Stimulated activated CD8-positive, alpha-beta memory T cell treated with anti-CD3 and anti-CD28 coated beads, Interleukin-15, amount 100 ng/mL, for 1 hour (primary cell): Measurements from ENCODE around the gene NEGR1.

Experiments
- DNase-seq: peaks from one replicate; pipeline ENCODE4 v3.0.0-alpha.2; 2020; ENCODE audit warnings: low read depth

The NEGR1 gene

DNA sequence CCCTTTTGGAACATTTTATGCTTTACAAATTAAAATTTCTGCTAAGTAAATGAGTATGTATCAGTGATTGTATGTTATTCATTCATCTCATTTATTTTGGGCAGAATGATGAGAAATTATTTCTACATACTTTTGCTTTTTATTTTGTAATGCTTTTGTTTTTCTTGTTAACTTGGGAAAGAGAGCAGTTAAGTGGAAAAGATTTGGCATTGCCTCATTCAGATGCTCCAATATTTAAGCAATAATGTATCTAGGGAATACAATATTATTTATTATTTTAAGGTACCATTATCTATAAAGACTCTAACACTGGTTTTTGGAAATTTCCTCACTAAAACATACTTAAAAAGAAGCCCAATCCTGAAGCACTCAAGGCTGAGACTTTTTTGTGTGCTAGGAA, 431.8 kb downstream of the NEGR1 start:
- no peak for DNase-seq

DNA sequence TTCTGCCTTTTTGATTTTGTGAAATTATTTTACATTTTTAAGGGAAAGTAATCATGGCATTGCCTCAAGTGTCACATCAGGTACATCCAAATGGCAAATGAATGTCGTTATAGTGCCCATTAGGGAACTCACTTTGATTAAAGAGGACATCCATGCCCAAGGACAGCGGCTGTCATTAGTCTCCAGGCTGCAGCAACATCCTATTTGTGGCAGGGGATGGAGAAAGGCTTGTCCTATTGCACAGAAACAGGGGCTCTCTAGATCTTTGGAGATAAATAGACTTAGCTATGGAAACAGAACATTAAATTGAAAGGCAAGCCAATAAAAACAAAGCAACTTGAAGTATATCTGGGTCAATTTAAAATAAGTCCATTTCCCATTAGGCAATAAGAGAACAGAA, 439.3 kb downstream of the NEGR1 start:
- no peak for DNase-seq

DNA sequence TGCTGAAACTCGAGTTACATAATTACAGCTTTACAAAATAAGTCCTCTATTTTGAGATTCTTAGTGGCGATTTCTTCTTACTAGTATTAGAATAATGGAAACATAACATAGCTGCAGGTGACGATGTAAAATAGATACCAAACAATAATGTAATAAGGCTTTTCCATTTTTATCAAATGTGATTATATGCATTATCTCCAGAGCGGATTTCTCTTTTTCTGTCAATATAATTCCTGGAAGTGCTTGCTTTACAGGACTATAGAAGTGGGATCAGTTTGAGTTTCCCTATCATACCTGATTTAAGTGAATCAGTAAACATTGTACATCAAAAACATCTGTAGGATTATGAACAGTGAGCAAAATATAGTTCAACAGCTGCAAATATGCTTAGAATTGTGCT, 442.5 kb downstream of the NEGR1 start:
- no peak for DNase-seq

DNA sequence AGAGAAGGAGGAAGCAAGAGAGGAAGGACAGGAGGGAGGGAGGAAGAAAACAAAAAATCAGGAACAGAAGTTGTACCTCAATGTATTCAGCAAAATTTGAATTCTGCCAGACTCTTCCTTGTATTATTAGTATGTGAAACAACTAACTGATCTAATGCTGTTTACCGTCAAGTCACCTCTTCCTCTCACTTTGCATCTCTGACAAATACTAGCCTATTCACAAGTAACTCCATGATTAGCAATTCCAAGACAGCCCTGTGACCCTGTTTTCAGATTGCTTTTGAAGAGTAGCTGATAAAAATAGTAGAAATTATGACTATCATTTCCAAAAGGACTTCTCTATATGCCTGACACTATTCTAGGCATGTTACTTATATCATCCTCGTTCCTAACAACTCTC, 445.4 kb downstream of the NEGR1 start:
- no peak for DNase-seq

DNA sequence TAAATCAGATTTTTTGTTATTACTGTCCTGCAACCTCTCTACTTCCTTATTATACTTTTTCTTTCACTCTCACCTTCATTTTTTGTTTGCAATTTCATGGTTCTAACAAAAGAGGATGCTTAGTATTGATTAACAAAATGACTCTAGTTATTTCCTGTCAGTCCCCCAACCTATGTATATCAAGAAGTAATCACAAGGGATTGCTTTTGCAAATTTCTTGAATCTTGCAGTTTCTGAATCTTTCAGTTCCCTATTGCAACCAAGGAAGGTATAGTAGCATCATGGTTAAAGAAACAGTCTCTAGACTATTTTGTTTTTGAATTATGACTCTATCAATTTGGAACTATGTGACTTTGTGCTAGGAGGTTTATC, 446.9 kb downstream of the NEGR1 start:
- DNase-seq, result no peak

DNA sequence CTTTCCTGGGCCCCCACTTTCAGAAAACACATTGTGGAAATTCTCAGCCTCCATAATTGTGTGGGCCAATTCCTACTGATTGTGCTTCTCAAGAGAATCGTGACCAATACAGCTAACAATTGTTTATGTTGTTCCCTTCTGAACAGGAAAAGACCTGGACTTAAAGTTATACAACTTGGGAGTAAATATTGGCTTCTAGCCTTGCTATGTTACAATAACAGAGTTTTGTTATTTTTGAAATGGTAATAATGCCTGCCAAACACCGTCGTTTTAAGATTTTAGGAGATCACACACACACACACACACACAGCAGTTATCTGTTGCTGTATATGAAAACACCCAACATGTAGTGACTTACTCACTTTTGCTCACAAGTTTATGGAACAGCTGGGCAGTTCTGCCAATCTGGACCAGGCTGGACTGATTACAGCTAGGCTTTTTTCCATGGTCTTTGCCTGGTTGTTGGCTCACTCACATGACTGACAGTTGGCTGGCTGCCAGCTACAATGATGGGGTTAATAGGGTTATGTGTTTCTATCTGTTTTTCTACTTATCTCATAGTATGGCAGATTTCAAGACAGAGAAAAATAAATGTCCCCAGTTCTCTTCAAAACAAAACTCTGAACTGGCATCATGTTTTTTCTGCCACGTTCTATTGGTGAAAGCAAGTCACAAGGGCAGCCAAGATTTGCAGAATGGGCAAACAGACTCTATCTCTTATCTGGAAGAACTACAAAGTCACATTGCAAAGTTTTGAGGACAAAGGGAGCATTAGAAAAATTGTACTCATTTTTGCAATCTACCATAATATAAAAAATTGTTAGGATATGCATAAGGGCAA, 447.5 kb downstream of the NEGR1 start:
- no peak for DNase-seq

DNA sequence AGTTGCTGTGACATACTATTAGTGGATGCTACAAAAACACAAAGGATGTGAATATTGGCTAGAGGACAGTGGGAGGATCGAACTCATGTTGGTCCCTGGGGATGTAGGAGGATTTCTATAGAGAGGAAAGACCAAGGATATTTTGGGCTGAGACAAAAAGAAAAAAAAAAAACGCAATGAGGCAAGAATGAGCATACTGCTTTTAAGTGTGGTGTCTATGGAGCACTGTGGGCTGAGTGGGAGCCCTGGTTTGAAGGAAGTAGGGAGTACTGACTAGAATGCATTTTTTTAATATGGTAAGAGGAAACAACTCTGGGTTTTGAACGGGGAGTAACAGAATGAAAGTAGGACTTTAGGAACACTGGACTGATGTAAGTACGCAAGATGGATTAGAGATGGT, 450.7 kb downstream of the NEGR1 start:
- no peak for DNase-seq

DNA sequence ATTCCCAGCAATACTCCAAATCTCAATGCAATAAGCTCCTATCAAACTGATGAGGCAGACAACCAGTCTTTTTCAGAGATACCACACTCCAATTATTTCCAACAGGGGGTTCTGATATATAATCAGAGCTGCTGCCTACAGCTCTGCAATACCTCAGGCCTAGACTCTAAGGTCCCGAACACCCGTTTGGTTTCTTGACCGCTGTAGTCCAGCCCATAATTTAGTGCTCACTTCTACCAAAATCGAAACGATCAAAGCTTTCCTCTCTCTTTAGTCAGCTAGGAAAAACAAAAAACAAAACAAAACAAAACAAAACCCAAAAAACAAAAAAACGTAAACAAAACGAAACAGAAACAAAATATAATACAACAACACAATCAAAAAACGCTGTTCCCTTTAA, 453.0 kb downstream of the NEGR1 start:
- DNase-seq, result no peak

DNA sequence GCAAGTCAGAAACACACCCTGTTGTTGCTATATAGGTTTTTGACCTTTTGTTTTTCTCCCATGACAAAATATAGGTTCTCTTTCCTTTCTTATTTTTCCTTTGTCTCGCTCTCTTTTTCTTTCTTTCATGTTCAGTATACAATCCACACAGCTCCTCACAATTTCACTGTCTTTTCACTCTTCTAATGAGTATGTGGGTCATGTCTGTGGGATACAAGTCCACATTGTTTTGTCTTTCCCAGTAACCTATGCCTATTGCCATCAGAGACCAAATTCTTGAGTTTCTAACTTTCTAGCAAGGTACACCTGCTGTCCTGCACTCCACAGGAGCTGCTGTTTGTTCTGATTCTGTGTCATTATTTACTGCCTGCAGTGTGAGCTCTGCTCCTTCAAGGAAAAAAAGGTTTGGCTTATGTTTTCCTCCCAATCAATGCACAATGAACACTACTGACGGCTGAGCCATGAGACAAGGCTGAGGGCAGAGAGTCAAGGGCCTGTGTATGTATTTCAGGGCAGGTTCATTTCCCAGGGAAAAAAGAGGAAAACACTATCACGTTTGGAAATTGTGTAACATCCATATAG, 453.8 kb downstream of the NEGR1 start:
- no peak for DNase-seq

DNA sequence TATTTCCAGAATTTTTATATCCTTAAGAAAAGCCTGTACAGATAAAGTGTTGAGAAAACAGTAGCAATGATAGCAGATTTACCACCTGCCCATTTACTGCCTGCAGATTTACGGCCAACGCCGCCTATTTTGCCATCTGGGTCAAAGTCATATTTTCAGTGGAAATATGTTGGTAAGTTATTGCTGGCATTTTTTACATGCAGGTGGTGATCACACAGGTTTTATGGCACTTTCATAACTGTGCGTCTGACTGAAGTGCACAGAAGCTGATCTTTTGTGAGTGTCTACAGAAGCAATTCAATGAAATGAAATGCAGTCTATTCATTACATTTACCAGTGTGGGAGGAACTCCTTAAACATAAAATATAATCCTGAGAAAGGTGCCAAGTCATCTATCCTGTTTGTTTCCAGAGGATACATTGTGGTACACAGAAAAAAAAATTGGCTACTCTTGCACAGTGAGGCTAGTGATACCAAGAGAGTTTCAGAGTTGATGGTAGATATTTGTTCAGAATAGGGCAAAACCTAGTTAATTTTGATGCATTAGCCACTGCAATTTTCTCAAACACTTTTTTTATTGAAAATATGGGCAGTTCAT, 458.5 kb downstream of the NEGR1 start:
- no peak for DNase-seq

DNA sequence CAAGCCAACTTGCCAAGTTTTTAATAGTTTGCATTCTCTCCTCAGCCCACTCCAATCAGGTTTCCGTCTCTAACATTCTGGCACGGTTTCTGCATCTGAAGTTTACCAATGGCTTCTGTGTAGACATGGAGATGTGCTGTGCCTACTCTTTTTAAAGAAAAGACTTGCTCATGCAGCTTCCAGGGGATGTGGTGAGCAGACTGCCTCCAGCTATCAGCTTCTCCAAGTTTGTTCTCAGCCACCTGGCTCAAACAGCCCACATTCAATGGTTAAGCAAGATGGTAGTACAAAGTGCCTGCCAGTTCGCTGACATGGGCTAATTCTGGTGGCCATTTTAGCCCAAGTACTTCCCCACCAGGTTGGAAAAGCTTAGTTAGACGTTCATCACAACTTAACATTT, 465.3 kb downstream of the NEGR1 start:
- no peak for DNase-seq

DNA sequence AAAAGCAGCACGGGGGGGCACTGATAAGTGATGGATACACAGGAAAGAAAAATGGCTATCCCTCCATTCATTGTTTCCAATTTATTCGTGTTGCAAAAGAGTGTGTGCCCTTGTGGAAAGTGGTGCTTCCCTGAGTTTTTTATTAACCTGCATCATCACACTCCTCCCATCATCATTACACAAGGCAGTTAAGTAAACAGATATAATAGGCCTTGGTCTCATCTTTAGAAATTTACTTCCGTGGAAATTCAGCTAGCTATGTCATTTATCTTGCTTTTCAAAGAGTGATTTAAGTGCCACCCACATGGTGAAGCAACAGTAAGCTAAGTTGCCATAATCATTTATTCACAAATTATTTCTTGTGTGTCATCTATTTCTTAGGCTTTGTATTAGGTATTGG, 473.3 kb downstream of the NEGR1 start:
- no peak for DNase-seq

DNA sequence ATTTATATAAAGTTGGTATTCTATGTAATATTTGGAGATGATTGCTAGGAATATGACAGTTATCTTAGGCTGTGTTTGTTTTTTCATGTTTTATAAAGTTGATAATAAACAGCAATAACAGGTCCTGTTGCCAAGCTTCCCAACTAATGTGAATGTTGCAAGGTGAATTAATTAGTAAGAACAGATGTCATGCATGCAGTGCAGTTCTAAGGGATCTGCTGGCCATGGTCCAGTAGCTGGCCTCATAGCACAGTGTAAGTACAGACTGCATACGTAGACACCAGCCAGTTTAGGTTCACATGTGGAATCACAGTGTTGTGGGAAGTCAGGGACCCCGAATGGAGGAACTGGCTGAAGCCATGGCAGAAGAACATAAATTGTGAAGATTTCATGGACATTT, 478.2 kb downstream of the NEGR1 start:
- DNase-seq, result no peak

DNA sequence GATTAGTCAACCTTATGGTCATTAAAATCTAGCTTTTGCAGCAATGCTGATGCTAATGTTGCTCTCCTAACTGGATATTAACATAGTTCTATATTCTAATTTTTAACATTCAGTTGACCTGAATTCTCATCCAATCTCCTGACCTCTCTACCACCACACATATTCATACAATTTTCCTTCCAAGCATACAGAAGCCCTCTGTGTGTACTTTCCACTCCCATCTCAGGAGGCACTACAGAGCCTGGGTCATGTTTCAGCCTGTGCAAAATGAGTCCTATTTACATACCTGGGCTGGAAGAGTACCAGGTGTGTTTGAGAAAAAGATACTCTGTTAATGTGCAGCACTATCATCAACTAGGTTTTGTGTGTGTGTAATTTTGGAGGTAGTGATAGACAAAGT, 486.3 kb downstream of the NEGR1 start:
- DNase-seq, result no peak

DNA sequence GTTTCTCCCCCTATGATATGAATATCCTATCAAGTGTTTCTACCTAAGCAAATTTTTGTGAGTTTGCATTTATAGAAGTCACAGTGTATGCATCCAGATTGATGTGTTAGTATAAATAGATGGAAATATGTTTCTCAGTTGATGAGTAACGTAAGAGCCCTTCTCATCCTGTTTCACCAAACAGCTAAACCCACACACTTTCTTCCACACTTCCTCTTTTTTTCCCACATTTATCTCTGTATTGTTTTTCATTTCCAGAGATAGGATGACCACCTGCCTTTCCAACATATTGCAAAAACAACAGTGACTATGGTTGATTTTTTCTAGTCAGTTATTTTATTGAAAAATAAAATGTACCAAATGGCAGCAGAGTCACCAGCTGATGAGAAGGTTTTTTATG, 490.1 kb downstream of the NEGR1 start:
- no peak for DNase-seq

DNA sequence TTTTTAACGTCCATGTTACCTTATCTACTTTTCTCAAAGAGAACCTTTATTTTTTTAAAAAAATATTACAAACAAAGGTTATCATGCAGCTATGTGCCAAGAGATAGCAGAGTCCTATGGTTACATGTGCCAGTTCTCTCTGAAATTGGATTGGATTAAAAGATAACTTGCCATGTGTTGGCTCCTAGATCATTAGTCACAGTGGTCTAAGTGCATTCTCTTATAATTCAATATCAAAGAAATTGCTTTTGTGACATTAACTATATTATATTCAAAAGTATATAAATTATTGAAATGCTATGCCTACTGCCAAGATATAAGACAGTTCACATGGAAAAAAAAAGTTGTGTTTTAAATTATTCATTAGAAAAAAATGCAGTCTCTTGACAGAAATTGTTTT, 494.2 kb downstream of the NEGR1 start:
- no peak for DNase-seq

DNA sequence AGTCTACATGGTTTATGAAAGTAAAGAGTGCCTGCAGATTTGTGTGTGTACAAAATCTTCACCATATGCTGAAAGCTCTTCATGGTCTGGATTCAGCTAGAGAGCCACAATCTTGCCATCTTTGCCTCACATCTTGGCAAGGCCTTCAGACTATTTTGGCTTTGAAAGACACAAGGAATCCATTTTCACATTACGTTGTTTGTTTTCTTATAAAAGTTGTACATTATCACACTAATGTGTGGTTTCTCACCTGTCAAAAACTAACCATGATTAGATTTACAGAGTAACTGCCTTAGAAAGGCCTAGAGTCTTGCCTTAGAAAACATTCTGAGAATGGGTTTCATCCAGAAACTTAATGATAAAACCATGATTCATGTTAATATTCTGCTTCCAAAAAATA, 494.6 kb downstream of the NEGR1 start:
- no peak for DNase-seq

DNA sequence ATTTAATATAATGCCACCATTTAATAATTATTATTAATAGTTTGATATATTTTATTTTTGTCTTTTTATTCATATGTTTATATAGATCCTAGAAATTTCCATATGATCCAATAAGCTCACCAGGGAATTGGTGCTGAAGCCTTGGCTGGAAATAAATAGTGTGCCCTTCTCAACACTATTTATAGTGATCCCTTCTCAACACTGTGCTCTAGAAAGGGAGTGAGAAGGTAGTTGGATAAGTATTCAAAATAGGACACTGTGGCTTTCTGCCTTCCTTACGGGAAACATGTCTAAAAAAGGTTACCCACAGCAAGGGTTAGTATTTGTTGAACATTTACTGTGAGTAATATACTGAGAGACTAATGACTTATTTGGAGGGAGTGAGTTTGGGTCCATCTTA, 496.1 kb downstream of the NEGR1 start:
- DNase-seq, result no peak

DNA sequence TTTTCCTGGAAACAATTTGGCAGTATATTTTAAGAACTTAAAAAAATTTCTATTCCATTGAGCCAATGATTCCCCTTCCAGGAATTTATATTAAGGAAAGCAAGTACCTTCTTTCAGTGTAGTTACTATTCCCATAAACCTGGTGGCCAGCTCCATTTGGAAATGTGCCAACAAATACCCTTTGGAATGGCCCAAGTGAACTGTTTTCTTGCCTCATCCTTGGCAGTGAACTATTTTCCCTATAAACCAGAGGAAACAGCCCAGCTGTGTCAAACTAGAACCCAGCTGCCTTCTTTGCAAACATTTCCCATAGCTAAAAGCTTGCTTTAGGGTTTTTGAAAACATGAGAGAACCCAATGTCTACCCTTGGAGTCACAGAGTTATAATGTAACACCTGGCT, 496.9 kb downstream of the NEGR1 start:
- no peak for DNase-seq

DNA sequence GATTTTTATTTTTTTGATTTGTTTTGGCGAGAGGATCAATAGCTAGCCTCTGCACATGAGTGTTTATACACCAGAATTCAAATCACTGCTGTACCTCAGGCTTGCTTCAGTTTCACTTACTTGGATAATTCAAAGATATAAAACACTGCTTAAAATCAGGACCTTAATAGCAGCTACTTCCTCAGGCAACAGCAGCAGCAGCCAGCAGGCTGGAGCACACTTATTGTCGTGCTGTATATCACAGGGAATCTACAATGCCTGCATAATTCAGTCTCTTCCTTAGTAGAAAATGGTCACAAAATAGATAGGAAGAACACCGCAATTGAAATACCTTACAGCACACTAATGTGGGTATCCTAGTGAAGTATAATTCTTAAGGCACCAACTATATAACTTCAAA, 497.3 kb downstream of the NEGR1 start:
- DNase-seq, result no peak

DNA sequence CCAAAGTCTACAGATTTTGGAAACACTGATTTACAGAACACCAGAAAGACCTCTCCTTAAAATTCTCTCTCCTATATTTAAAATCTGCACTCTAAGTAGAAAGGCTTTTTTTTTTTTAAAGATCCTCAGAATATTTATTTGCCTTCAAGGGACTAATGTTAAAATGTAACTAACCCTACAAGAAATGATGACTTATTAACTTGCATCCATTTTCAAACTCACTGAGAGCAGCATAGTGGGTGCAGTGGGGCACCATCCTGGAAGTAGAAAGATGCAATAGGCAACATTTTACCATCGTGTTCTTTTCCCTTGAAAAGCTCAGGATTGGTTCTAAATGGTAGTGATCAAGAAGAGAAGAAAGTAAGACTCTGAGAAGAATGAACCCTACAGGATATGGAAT, 498.1 kb downstream of the NEGR1 start:
- no peak for DNase-seq

DNA sequence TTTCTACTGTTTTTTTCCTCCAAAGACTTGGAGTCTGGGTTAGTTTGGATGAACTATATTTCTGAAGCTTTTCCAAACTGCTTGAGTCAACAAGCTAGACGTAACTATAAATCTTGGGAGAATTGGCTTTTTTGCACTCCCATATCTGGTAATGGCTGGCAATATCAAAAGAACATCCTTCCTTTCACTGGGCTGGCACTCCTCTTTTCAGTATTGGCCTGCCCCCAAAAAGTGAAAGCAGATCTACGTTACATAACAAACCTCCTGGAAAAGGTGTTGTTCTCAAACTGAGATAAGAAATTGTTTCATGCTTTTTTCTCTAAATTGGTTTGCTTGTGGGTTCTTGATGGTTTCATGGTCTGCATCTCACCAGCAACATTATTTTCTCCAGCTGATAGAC, 499.3 kb downstream of the NEGR1 start:
- no peak for DNase-seq

DNA sequence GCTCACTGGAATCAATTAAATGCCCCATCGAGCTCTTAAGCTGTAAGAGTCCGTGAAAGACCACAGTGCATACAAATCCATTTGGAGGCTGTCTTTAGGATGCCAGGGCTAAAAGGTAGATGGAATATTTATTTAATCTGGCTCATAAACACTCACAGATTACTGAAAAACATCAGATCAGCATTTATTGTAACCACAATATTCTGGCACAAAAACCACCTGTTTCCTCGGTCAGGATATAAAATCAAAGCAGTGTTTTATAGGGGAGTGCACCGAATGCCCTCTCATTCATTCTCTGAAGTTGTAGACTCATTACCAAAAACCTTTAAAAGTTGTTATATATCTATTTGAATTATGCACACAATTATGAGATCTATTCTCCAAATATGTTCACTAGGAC, 500.9 kb downstream of the NEGR1 start:
- no peak for DNase-seq

DNA sequence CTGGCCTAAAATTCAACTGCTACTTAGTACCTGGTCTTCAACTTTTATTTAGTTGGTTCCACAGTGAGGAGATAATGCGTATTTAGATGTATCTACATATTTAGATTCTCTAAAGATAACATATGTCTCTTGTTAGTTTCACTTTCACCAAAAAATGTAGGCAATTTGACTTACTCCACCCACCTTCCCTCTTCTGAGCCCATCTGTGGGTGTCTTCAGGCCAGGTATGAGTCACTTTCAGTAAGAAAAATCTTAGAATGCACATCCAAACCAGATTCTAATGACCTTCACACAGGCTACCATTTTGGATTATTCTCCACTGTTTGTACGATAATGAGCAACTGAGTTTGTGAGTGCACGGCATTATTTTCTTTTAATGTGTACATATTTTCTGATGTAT, 501.7 kb downstream of the NEGR1 start:
- no peak for DNase-seq
